ENCODE results near the gene ACOX1. TPM values are rescaled to one million over a fixed set of nuclear protein-coding genes. Genes with fewer than 3 reads are reported as not detected.

The ACOX1 gene
- total and polyA plus RNA-seq, 9 donors, result 10.6 to 53.0 (median 39.4) TPM

GRCh38 chr17:75933808-75934207, 45.2 kb downstream of the ACOX1 start:
- no peak overlapping the region for H3K27ac ChIP-seq
- H3K4me3 ChIP-seq, result no peak overlapping the region
- H3K36me3 ChIP-seq, result no peaks in the 10 kb centered on the region
- WGBS, 3 donors, result 54 to 70% (median 69%) methylated on average over 4 of the region's 4 CpGs
- no peaks in the 10 kb centered on the region for H3K9me3 ChIP-seq
- no peaks in the 10 kb centered on the region for H3K4me1 ChIP-seq (ENCODE audit: insufficient read depth)
- no peak for DNase-seq
- TF ChIP-seq CTCF (IDR thresholded peaks at IDR 0.05), result no peak
- no peak for TF ChIP-seq POLR2A (IDR thresholded peaks at IDR 0.05)
- no peak for TF ChIP-seq EP300 (IDR thresholded peaks at IDR 0.05)
- intact Hi-C loops (cut with DNase I), result no loop called here
- H3K27me3 ChIP-seq, result no peaks in the 10 kb centered on the region

- TF ChIP-seq POLR2A (IDR thresholded peaks at IDR 0.05) (no peak), CTCF (IDR thresholded peaks at IDR 0.05) (no peak), EP300 (IDR thresholded peaks at IDR 0.05) (no peak)
- no peaks in the 10 kb centered on the region for H3K4me1 ChIP-seq (ENCODE audit: insufficient read depth)
- no peak overlapping the region for H3K4me3 ChIP-seq
- H3K27ac ChIP-seq, result no peak overlapping the region
- H3K9me3 ChIP-seq, result no peaks in the 10 kb centered on the region
- no peaks in the 10 kb centered on the region for H3K27me3 ChIP-seq
- intact Hi-C loops (cut with DNase I), result no loop called here
- no peak for DNase-seq
- WGBS, 3 donors, result 89 to 95% (median 92%) methylated on average over 5 of the region's 5 CpGs
- no peaks in the 10 kb centered on the region for H3K36me3 ChIP-seq
Measured at GRCh38 chr17:75932852-75933251, 46.1 kb downstream of the ACOX1 start.

- Histone ChIP-seq H3K4me1 (ENCODE audit: insufficient read depth) (no peaks in the 10 kb centered on the region), H3K36me3 (no peaks in the 10 kb centered on the region), H3K27ac (no peak overlapping the region), H3K9me3 (no peaks in the 10 kb centered on the region), H3K27me3 (no peaks in the 10 kb centered on the region), H3K4me3 (no peak overlapping the region)
- WGBS, 3 donors, result 90 to 91% (median 91%) methylated on average over 4 of the region's 4 CpGs
- TF ChIP-seq CTCF (IDR thresholded peaks at IDR 0.05), result no peak
- TF ChIP-seq EP300 (IDR thresholded peaks at IDR 0.05), result no peak
- intact Hi-C loops (cut with DNase I), result no loop called here
- no peak for DNase-seq
Measured at GRCh38 chr17:75931062-75931461, 47.9 kb downstream of the ACOX1 start.

- no peaks in the 10 kb centered on the region for H3K36me3 ChIP-seq
- no peak for DNase-seq
- intact Hi-C loops (cut with DNase I), result no loop called here
- H3K4me1 ChIP-seq (ENCODE audit: insufficient read depth), result no peaks in the 10 kb centered on the region
- 76 to 84% (median 84%) methylated on average over 6 of the region's 6 CpGs for WGBS, 3 donors
- no peaks in the 10 kb centered on the region for H3K9me3 ChIP-seq
- no peak overlapping the region for H3K4me3 ChIP-seq
- TF ChIP-seq EP300 (IDR thresholded peaks at IDR 0.05) (no peak), POLR2A (IDR thresholded peaks at IDR 0.05) (no peak), CTCF (IDR thresholded peaks at IDR 0.05) (no peak)
- H3K27me3 ChIP-seq, result no peaks in the 10 kb centered on the region
- H3K27ac ChIP-seq, result no peak overlapping the region
Measured at GRCh38 chr17:75927286-75927922, 51.6 kb downstream of the ACOX1 start.
